Left ventricle myocardium superior (tissue), 1 donor: ENCODE data around the gene GPN3. TPM values are rescaled to one million over a fixed set of nuclear protein-coding genes. Genes with fewer than 3 reads are reported as not detected.
"Not testable (repeated sequence)": the region's sequence is repeated elsewhere in the genome, so short reads cannot be mapped to it uniquely, and the experiment has no call there.

Source experiments
- ATAC-seq: fragments of 200-7000 bp; cut with Tn5 transposase; one replicate; pipeline ENCODE4 v1.9.1; 2020; ENCODE audit warnings: mild to moderate bottlenecking, moderate library complexity
- DNase-seq: peaks from one replicate; pipeline ENCODE4 v3.0.0-alpha.2; 2020
- intact Hi-C: fragments of 100-400 bp; cut with micrococcal nuclease; formaldehyde crosslinking; loops from one replicate; pipeline ENCODE4 v1.11.0; 2022
- total RNA-seq: library from RNA; stranded (reverse); fragmentation: NEBNext Ultra II Directional; extraction: Animal tissue kit (Norgen Biotek cat#: 25700); gene quantifications from one replicate; pipeline ENCODE4 v1.2.1, GENCODE V29; 2021
- donor health status: DM: no; HTN: yes; CAD: no; lungs with severe emphysema.

GPN3 gene
- total RNA-seq, 1 donor from 2014 or later: 27.5 TPM

DNA sequence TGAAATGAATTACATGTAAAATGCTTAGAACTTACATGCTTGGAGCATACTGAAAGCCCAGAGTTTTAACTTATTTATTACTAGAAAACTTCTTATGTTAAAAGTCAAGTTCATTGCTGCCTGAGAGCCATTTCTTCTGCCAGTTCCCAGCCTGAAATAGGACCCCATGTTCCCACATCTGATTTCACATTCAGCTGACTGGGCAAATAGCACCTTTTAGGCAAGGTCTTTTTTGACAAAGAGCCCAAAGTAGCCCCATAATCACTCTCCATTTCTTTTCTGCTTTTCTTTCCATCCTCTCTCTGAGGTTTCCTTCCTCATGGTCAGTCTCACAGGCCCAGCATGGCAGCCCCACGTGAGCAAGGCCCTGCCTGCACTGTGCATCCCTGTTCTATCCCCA lies 16.8 kb downstream of the GPN3 start:
- ATAC-seq (no peak), DNase-seq (no peak)
- intact Hi-C loops: no loop called here

DNA sequence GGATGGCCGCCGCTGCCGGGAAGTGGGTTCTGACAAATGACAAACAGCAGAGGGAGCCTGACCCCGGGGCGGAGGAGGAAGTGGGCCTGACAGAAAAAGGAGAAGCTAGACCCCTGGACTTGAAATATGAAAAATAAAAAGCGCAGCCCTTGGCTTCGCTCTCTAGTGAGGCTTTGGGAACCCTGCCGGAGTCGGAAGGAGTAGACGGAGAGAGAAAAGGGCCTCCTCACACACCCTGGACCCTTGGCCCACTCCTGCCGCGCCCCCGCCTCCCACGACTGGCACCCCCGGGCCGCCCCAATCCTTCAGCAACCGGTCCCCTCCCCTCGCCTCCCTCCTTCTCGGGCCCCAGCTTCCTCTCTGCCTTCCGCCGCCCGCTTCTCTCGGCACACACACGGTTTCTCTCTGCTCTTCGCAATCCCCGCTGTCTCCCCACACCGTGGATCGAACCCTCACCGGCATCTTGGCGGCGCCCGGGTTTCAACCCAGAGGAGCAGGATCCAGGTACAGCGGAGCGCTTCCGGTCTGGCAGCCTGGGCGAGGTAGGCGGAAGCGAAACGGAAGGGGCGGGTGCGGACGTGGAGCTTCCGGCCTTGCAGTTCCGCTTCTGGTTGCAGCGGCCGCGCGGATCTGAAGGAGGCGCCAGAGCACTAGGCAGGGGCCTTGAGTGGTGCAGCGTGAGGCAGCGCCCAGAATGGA lies 18.1 kb downstream of the GPN3 start, which contains the start of gene ARPC3:
Gene ARPC3 (minus strand): TSS at position 539 of the 699 bp plus-strand sequence. CDS start 77 bp downstream, at position 462.
- ATAC-seq (peak; percentile 99), DNase-seq (peak; percentile 97)
- intact Hi-C loops: loop anchor here (5.0 kb wide), 1 partner anchor 437 kb away; no protein-coding TSS in a partner anchor

DNA sequence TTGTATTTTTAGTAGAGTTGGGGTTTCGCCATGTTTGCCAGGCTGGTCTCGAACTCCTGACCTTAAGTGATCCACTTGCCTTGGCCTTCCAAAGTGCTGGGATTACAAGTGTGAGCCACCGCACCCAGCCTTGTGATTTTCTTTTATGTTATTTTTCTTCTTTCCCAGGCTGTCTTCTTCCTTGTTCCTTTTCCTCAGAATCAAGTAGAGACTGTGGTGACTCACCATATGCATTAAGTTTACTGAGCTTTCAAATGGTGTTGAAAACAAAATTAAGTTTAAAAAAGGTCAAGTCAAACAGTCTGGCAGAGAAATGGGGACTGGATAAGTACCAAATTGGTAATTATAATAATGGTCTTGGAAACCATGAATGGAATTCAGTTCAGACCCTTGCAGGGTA lies 23.6 kb downstream of the GPN3 start:
- DNase-seq (no peak), ATAC-seq (no peak)
- intact Hi-C loops: no loop called here

DNA sequence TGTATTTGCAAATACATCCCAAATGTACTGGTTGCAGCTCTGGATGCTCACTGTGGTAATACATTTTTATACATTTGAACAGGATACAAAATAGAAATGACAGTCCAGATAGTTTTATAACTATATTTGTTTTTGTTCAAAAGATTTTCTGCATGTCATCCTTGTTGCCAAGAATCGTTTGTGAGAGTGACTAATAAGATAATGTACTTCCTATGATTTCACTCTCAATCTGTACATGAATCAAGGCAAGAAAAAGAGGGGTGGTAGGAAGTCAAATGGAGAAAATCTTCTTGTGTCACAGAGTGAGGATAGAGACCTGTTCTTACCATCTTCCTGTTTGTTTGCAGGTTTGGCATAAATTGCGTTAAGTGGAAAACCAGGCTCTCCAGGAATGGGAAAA lies 31.8 kb downstream of the GPN3 start:
- no peak for DNase-seq
- intact Hi-C loops: no loop called here
- ATAC-seq: no peak

DNA sequence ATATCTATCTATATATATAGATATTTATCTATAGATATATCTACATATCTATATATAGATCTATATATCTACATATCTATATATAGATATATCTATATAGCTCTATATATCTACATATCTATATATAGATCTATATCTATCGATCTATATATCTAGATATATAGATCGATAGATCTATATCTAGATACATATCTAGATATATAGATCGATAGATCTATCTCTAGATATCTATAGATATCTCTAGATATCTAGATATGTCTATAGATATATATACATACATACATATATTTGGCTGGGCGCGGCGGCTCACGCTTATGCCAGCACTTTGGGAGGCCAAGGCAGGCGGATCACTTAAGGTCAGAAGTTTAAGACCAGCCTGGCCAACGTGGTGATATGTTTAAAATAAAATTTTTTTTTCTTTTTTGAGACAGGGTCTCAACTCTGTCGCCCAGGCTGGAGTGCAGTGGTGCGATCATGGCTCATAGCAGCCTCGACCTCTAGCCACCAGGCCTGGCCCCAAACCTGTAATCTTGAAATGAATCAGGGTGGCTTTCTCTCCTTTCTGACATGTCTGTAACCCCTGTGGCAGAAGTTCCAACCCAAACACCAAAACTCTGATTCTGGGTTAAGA lies 36.0 kb downstream of the GPN3 start:
- intact Hi-C loops: loop anchor here (5.0 kb wide), 1 partner anchor 330 kb away; no protein-coding TSS in a partner anchor
- ATAC-seq (no peak), DNase-seq (peak; percentile 41)

DNA sequence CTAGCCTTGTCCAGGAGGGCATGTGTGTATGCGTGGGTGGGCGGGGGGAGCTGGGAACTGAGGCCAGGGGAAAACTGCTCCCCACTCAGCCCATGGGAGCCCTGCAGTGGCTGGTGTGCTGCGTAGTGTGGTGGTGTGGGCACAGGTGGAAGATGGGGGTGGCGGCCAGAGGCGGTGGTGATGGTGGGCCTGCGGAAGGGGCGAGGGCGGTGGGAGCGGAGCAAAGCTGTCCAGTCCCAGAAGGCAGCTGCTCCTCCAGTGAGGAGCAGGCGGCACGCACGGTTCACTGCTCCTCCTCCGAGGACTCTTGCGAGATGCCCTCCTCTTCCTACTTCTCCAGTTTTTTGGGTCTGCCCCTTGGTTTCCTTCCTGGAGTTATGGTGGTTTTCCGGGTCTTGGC lies 38.4 kb downstream of the GPN3 start:
- intact Hi-C loops: loop anchor here (5.0 kb wide), 1 partner anchor 327 kb away; no protein-coding TSS in a partner anchor
- not testable (repeated sequence) for ATAC-seq, DNase-seq

DNA sequence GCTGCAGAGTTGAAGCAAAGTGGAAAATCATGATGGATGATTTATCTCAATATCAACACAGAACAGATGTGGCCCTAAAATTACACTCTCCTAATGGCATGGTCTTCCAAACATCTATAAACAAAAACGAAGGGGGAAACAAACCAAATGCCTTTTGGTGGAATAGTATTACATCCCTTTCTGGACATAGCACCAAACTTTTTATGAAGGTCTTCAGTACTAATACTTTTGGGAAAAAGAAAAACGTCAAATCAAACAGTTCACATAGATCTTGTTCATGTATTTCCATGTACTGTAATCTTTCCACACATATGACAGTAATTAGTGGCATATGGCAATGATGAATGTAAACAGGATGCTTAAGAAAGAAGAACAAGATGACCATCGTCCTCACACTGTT lies 41.7 kb downstream of the GPN3 start:
- intact Hi-C loops: no loop called here
- ATAC-seq (no peak), DNase-seq (no peak)

DNA sequence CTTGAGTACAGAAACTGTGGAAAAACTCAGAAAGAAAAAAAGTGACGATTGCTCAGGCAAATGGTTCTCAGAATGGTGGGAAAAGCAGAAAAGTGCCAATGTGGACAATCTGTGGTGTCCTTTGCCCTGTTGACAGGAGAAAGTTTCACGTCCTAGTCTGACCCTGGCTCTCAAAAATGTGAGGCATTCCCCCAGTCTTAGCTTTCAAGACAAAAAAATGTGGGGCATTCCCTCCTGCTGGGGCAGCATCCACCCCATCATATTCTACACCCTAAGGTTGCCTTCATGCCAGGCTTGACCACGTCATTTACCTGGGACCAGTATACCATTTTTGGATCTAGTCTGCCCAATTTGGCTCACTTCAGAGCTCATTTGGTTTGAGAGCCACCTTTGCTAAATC lies 43.8 kb downstream of the GPN3 start:
- no peak for ATAC-seq
- no peak for DNase-seq
- intact Hi-C loops: no loop called here

DNA sequence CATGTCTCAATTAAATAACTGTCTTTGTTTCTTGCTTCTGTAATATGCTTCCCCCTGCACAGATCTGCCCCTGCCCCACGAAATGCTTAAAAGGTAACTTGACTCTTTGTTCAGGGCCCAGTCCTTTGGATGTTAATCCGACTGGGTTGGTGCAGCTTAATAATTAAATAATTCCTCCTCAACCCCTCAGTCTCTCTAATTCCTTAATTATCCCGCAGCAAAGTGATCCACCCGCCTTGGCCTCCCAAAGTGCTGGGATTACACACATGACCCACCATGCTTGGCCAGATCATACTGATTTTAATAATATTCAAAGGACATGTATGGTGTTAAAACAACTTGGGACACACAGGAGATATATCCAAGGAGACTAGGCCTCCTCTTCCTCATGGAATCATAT lies 46.4 kb downstream of the GPN3 start:
- DNase-seq: no peak
- intact Hi-C loops: no loop called here
- ATAC-seq: no peak

DNA sequence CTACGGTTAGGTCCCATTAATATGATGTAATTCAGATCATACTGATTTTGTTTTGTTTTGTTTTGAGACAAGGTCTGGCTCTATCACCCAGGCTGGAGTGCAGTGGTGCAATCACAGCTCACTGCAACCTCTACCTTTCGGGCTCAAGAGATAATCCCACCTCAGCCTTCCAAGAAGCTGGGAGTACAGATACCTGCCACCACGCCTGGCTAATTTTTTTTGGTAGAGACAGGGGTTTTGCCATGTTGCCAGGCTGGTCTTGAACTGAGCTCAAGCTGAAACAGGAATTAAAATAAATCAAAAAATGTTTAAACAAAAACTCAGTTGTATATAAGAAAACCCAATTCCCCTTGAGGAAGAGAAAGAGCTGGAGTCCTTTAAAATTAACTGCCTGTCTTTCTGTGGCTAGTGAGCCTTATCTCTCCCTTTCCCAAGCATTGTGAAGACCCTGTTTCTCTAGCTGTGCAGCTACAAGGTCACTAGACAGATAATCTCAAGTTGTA lies 46.8 kb downstream of the GPN3 start:
- no peak for DNase-seq
- intact Hi-C loops: no loop called here
- no peak for ATAC-seq

DNA sequence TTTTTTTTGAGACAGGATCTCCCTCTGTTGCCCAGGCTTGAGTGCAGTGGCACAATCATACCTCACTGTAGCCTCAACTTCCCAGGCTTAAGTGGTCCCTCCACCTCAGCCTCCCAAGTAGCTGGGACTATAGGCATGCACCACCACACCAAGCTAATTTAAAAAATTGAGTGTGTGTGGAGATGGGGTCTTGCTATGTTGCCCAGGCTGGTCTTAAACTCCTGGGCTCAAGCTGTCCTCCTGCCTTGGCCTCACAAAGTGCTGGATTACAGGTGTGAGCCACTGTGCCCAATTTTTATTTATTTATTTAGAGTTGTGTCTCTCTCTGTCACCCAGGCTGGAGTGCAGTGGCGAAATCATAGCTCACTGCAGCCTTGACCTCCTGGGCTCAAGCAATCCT lies 47.4 kb downstream of the GPN3 start:
- intact Hi-C loops, DNase-seq, ATAC-seq: not testable (repeated sequence)

DNA sequence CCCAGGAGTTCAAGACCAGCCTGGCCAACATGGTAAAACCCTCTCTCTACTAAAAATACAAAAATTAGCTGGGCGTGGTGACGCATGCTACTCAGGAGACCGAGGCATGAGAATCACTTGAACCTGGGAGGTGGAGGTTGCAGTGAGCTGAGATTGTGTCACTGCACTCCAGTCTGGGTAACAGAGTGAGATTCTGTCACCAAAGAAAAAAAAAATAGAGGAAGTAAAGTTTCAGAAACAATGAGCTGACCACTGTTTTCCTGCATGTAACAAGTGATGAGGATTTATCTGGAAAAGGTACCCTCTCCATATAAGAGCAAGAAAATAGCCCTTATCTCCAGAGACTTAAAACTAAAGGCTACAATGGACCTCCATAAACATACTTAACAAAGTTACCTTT lies 50.9 kb downstream of the GPN3 start:
- ATAC-seq, DNase-seq, intact Hi-C loops: not testable (repeated sequence)

DNA sequence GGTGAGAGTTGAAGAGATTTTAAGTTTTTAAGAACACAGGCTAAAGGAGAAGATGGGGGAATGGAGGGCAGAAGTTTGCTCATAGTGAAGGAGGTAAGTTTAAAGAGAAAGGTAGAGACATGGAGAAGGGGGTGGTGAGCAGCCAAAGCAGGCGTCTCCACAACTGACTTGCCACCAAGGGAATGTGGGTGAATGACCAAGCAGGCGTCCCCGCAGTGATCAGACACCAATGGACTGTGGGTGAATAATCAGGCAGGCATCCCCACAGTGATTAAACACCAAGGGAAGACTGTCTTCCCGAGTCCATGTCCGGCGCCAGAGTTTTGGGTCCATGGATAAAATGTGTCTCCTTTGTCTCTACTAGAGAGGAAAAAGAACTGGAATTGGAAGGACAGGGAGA lies 58.0 kb downstream of the GPN3 start:
- ATAC-seq, DNase-seq, intact Hi-C loops: not testable (repeated sequence)

DNA sequence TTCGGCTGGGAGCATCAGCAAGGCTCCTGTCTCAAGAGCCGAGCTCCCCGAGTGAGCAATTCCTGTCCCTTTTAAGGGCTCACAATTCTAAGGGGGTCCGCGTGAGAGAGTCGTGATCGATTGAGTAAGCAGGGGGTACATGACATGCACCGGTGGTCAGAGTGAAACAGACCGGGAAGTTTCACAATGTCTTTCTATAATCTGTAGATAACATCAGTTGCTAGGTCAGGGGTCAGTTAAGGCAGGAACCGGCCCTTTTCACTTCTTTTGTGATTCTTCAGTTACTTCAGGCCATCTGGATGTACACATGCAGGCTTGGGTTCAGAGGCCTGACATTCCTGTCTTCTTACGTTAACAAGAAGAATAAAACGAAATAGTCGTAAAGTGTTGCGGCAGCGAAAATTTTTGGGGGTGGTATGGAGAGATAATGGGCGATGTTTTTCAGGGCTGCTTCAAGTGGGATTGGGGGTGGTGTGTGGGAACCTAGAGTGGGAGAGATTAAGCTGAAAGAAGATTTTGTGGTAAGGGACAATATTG lies 62.9 kb downstream of the GPN3 start:
- intact Hi-C loops, DNase-seq, ATAC-seq: not testable (repeated sequence)

DNA sequence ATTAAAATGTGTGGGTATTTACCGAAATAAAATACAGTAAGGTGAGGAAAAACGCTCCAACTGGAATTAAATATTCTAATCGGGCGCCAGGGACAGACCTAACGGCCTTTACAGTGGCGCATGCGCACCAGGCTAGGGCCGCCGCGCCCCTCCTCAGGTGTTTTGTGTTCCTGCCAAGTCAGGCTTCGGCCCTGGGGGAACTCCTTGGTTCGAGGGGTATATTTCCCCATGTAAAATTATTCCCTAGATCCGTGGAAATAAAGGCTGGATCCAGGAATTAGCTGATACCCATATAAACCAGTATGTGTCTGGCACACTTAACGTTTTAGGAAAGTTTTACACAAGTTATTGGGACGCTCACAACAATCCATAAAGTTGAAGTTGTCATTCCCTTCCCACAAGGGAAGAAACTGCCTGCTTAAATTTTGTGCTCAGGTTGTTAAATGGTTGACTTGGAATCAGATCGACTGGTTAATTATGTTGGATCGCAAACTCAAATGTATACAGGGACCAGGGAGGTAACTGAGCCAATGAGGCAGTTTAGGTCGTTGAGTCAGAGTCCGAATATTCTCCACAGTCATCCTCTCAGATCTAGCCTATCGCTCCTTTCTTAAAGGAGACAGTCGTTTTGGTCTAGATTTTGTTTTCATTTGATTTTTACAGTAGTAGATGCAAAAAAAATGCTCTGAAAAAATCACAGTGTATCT lies 63.9 kb downstream of the GPN3 start:
- DNase-seq (peak; percentile 89), ATAC-seq (peak; percentile 81)
- intact Hi-C loops: no loop called here

DNA sequence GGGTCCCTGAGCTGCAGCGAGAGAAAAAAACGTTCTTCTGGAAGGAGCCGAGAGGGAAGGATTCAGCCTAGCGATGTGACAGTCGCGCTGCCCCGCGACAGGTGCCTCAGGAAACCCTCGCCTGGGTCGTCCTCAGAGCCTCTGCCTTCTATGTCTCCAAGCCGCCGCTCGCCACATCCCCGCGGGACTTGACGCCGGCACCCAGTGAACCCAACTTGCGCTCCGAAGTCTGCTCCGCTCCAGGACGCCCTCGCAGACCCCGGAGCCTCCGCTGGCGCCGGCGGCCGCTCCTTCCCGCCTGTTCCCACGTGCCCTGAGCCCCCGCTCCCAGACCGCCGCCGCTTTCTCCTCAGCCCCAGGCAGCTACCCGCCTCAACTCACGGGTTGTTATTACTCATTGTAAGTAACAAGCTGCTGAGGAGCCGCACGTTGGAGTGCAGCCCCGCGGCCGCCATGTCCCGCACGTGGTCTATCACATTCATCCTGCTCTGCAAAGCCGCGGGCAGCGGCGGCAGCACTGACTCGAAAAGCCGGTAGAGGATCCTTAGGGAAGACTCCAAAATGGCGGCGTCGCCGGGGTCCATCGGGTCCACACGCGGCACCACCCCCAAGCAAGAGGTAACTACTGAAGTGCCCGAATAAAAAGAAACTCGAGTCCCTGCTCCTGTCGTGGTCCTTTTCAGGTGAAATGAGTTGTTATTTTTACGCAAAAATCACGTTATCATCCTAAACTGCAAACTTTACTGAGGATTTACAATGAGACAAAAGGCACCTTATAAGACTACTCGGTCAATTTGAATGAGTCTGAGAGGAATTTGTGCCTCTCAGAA lies 64.7 kb downstream of the GPN3 start, which contains the start of gene ANAPC7:
Gene ANAPC7 (minus strand): TSS at position 563 of the 830 bp plus-strand sequence. CDS start 81 bp downstream, at position 482.
- DNase-seq (peak; percentile 94), ATAC-seq (peak; percentile 97)
- intact Hi-C loops: no loop called here
